ENCODE data around the gene RASSF1.

DNA sequence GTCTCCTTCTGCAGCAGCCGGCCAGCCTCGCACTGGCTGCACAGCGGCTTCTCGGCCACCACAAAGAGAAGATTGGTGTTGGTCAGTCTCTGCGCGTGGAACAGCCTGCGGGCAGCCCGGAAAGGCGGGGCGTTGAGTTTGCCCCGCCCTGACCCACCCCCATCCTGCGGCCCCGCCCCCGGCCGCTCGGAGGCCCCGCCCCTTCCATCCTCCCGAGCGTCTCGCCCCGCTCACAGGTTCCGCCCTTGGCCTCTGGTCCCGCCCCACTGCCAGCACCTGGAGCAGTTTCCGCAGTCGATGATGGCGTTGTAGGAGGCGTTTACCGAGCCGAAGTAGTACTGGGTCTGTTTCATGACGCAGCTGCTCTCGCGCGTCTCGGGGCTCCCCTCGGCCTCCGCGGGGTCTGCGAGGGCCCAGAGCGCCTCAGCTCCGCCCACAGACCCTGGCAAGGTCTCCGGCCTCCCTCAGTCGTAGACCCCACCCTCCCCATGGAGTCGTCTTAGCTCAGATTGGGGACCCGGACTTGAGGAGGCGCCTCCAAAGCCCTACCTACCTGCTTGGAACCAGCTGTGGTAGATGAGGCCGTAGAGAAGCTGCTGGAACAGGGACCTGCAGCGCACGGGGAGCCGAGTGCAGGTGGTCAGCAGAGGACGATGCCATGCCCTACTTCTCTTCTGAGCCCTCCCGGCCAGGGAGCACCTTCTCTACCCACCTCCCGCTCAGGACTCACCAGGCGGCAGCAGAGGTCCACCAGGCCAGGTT is 24.6 kb upstream of the RASSF1 start:
- TF ChIP-seq HDAC6 (IDR thresholded peaks at IDR 0.05; ENCODE audit: low read depth, low read length) (no peak), SNRNP70 (IDR thresholded peaks at IDR 0.05; ENCODE audit: low read depth, low read length) (no peak), MYNN (CRISPR knock-in tag; IDR thresholded peaks at IDR 0.05; ENCODE audit: low read depth) (no peak), ZNF335 (CRISPR knock-in tag; IDR thresholded peaks at IDR 0.05) (no peak), ZZZ3 (CRISPR knock-in tag; IDR thresholded peaks at IDR 0.05; ENCODE audit: borderline replicate concordance) (no peak), SRSF1 (optimal IDR thresholded peaks at IDR 0.05; ENCODE audit: low read depth, low read length) (no peak), ZNF274 (CRISPR knock-in tag; IDR thresholded peaks at IDR 0.05) (no peak), TOPORS (CRISPR knock-in tag; IDR thresholded peaks at IDR 0.05) (no peak), MLXIP (CRISPR knock-in tag; IDR thresholded peaks at IDR 0.05; ENCODE audit: borderline replicate concordance) (no peak)
- TF ChIP-seq, protein P1, sequence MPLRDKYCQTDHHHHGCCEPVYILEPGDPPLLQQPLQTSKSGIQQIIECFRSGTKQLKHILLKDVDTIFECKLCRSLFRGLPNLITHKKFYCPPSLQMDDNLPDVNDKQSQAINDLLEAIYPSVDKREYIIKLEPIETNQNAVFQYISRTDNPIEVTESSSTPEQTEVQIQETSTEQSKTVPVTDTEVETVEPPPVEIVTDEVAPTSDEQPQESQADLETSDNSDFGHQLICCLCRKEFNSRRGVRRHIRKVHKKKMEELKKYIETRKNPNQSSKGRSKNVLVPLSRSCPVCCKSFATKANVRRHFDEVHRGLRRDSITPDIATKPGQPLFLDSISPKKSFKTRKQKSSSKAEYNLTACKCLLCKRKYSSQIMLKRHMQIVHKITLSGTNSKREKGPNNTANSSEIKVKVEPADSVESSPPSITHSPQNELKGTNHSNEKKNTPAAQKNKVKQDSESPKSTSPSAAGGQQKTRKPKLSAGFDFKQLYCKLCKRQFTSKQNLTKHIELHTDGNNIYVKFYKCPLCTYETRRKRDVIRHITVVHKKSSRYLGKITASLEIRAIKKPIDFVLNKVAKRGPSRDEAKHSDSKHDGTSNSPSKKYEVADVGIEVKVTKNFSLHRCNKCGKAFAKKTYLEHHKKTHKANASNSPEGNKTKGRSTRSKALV (CRISPR knock-in tag; IDR thresholded peaks at IDR 0.05): no peak
- TF ChIP-seq, protein P2, sequence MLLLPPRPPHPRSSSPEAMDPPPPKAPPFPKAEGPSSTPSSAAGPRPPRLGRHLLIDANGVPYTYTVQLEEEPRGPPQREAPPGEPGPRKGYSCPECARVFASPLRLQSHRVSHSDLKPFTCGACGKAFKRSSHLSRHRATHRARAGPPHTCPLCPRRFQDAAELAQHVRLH (CRISPR knock-in tag; IDR thresholded peaks at IDR 0.05; ENCODE audit: borderline replicate concordance, low read depth): no peak
- TF ChIP-seq, protein P3, sequence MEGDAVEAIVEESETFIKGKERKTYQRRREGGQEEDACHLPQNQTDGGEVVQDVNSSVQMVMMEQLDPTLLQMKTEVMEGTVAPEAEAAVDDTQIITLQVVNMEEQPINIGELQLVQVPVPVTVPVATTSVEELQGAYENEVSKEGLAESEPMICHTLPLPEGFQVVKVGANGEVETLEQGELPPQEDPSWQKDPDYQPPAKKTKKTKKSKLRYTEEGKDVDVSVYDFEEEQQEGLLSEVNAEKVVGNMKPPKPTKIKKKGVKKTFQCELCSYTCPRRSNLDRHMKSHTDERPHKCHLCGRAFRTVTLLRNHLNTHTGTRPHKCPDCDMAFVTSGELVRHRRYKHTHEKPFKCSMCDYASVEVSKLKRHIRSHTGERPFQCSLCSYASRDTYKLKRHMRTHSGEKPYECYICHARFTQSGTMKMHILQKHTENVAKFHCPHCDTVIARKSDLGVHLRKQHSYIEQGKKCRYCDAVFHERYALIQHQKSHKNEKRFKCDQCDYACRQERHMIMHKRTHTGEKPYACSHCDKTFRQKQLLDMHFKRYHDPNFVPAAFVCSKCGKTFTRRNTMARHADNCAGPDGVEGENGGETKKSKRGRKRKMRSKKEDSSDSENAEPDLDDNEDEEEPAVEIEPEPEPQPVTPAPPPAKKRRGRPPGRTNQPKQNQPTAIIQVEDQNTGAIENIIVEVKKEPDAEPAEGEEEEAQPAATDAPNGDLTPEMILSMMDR (CRISPR knock-in tag; IDR thresholded peaks at IDR 0.05): no peak
